NCI-H1436 (cell line): Measurements from ENCODE around the gene IL33.

Source experiments
- DNase-seq: peaks from one replicate; lab custom pipeline; 2025; lab: John Stamatoyannopoulos, UW

IL33 gene

GRCh38 chr9:6218099-6218502, 2.5 kb downstream of the IL33 start:
- no peak for DNase-seq

DNA sequence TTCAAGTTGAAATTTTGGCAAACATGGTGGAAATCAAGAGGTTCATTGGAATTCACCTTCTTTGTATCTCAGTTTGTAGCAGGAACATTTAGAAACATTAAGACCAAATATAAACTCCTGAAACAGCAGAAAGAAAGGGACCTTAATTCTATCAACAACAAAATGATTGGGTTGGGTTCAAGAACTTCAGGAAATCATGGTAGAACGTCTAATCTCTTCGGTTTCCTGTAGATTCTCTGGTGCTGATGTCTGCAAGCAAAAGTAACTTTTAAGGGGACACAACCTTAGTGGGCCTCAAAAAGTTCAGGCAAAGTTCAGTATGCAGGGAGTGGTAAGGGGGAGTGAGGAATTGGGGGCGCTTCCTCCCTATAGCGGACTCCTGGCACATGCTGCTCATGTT, 3.4 kb downstream of the IL33 start:
- DNase-seq: no peak

DNA sequence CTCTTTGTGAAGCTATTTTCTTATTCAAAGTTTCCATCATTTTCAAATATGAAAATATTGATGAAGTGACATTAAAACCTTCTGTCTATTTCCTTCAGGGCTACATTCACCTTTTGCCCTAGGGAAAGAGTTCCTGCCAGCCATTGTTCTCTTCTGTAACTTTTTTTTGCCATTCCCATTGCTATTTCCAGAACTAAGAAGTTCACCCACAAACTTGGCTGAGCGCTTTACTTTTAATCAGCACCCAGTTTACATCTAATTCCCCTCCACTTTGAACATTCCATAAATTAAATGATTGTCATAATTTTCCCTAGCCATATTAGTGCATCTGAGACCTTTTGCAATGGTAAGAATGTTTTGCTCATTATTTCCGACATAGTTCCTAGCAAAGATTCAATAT, 4.4 kb downstream of the IL33 start:
- no peak for DNase-seq

- no peak for DNase-seq
Observed at GRCh38 chr9:6224393-6225154, 9.0 kb downstream of the IL33 start.

- DNase-seq: no peak
Observed at GRCh38 chr9:6226696-6227095, 11.1 kb downstream of the IL33 start.

DNA sequence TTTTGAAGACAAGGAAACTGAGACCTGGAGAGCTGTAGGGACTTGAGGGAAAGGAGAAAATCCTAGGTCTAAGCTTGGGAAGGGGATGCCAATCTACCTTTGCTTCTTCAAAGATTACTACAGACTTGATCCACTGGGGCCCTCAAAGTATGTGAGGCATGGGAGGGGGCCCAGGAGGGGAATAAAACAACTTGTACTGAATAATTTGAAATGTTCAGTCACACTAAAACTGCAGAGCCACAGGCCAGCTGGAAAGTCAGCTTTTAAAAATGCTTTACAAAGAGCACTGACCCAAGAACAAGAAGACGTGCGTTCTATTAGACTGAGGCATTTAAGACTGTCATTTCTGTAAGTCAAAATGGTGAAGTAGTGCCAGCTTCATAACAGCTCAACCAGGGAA, 13.6 kb downstream of the IL33 start:
- DNase-seq: no peak

DNA sequence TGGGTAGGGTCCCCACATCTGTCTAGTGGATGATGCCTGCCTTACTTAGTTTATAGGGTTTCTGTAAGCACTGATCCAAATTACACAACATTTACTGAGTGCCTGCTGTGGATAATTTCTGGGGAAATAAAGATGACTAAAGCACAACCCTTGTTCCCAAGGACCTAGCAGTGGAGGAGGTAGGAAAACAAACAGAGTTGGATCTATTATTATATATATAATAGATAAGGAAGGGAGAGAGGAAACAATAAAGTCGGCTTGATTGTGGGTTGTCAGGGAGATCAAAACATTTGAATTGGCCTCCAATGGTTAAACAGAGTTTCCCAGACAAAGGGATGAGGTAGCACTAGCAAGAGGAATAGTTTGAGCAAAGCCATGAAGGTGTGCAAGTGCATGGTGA, 14.0 kb downstream of the IL33 start:
- DNase-seq: no peak

- DNase-seq: no peak
Observed at GRCh38 chr9:6230037-6230780, 14.6 kb downstream of the IL33 start.

GRCh38 chr9:6232336-6232945, 16.8 kb downstream of the IL33 start:
- DNase-seq: no peak

DNA sequence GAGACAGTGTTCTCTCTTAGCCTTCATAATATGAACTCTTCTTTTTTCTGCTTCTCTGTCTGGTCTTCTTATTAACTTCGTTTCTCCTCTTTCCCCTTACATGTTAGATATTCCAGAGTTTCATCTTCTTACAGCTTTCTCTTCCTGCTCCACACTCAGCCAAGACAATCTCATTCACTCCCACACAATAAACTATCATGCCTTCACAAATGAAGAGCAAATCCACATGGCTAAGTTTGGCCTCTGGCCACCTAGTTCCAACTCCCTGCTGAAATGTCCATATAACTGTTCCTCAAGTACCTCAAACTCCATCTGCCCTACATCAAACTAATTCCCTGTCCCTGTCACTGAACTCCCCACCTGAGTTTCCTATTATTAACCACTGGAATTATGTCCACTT, 18.4 kb downstream of the IL33 start:
- no peak for DNase-seq

- DNase-seq: no peak
Observed at GRCh38 chr9:6237267-6237666, 21.7 kb downstream of the IL33 start.

- DNase-seq: no peak
Observed at GRCh38 chr9:6239048-6239461, 23.4 kb downstream of the IL33 start.

GRCh38 chr9:6239694-6240093, 24.1 kb downstream of the IL33 start:
- no peak for DNase-seq

DNA sequence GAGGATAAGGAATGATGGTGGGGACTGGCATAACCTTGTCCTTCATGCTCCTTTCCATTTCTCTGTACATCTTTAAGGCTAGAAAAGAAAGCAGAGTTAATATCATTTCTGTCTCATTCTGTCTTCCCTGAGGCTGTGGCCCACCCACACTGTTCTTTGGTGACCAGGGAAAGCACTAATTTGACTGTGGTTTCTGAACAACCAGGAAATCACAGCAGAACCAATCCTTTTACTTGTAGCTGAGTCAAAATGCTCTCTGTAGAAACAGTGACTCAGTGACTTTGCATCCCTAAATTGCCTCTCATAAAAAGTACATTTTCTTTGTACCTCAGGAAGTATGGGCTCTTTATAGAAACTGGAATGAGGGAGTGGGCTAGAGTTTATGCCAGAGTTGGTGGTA, 28.1 kb downstream of the IL33 start:
- DNase-seq: no peak

DNA sequence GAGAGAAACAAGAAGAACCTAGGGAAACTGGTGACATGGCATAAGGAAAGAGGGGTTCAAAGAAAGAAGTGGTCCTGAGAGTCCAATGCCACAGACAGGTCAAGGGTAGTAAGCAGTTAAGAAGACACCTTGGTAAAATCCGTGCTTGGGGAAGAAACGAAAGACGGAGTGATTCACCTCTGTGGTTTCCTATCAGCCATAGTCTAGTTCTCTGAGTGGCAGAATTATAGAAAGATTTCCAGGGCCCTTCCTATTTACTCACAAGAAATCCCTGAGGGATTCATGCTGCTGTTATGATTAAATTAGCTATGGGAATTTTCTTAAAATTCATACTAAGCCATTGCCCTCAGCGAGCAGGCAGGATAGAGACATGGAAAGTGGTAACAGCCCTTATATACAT, 31.7 kb downstream of the IL33 start:
- DNase-seq: no peak

DNA sequence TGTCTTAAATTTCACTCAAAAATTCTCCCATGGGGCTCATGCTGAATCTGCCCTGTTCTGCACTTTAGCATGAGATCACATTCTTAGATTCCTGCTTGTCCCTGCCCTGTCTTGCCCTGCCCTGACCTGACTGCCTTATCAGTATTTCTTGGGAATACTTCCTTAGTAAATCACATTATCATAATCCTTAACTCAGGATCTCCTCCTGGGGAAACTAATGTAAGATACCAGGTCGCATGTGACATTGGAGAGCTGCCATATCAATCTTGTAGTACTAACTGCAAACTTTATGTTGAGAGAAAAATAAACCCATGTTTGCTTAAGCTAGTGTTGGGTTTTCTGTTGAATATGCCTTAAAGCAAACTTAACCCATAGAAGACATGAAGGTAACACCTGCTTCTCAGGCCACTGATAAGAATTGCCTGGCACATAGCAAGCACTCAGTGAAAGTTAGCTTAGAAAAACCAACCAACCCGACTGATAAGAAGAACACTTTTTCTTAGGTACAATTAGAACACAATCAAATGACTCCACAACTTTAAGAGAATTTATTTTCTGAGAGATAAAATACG, 53.3 kb downstream of the IL33 start:
- DNase-seq: no peak

DNA sequence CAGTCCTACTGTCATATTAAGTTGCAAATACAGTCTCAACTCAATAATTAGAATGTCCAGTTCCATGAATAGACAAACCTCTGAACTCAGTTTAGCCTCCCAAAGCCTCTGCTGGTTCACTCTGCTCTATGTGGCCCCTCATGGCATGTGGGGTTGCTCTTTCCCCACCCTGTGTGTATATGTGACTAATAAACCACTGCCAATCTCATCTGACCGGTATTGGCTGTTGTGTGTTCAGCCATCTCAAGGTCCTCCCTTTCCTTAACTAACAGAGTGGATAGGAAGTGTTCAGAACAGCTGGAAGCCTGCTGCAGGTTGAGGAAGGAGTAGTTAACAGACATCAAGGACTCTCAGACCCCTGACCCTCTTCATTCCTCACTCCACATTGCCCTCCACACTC, 55.3 kb downstream of the IL33 start:
- no peak for DNase-seq

- DNase-seq: no peak
Observed at GRCh38 chr9:6271508-6272228, 56.1 kb downstream of the IL33 start.

DNA sequence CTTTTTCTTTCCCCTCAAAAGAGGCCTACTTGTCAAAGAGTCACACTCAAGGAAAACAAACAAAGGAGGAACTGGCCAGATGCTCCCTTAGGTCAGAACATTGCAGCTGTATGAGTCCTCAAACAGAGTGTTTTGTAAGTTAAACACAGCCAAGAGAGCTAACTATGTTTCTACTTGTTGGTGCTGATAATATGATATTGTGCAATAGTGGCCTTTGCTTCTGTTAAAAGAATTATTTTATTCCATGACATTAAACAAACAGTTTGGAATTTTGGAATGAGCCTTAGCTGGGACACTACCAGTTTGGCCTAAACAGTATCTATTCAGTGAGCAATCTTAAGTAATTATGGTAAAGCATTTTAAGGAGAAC, 56.6 kb downstream of the IL33 start:
- DNase-seq: no peak

DNA sequence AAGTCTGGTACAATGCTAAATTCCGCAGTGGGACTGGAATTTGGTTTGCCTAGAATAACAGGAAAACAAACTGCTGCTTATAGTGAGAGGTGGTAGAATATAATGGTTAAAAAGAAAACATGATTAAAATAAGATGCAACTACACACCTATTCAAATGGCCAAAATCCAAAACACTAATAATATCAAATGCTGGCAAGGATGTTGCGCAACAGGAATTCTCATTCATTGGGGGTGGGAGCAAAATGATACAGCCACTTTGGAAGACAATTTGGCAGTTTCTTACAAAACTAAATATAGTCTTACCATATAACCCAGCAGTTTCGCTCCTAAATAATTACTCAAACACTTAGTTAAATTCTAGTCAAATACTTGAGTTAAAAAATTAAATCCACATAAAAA, 61.8 kb downstream of the IL33 start:
- DNase-seq: no peak

DNA sequence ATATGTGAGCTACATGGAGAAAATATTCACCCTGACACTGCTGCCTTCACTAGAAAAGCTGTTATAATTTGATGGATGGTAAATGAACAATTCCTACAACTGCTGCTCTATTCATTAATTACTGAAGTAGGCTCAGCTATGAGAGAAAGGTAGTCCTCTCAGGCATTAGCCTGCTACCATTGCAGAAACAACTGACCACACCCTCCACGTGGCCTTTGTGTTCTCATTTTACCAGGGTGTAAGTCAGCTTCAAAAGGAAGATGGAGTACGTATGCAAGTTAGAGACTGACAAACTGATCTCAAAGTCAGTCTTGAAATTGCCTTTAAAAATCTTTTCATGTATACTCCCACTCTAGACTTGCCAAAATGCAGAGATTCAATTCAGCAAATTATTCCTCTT, 86.3 kb downstream of the IL33 start:
- DNase-seq: no peak

DNA sequence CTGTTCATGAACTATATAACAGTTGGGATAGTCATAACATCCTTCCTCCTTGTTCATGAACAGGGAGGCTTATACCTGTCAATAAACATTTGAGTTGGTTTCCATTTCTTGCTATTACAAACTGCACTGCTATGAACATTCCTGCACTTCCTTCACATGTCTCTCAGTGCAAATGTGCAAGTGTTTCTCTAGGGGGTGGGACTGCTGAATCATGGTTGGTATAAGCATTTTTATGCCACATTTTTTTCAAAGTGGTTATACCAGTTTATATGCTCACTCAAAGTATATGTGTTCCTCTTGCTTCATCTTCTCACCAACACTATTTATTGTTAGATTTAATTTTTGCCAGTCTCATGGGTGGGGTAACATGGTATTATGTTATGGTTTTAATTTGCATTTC, 86.8 kb downstream of the IL33 start:
- DNase-seq: no peak
